ENCODE results near the gene CHADL.

- no peak for TF ChIP-seq EP300 (IDR thresholded peaks at IDR 0.05)
- TF ChIP-seq POLR2A (IDR thresholded peaks at IDR 0.05; ENCODE audit: low read depth) = no peak
- no peak for TF ChIP-seq CTCF (IDR thresholded peaks at IDR 0.05)
These were observed 35.5 kb downstream of the CHADL start, which contains the start of gene L3MBTL2 for GRCh38 chr22:41204992-41205900.

All from esophagus muscularis mucosa (tissue), 4 donors.